T-cell (primary cell): ENCODE measurements around the gene RIOX2. TPM values are rescaled to one million over a fixed set of nuclear protein-coding genes. Genes with fewer than 3 reads are reported as not detected.

Source experiments
- ATAC-seq, 4 experiments: fragments of 200-7000 bp in 3 of 4; fragments of 150-1000 bp in 1 of 4; cut with Tn5 transposase; replicated peaks in 1 of 4; 1 replicate in 3 of 4; 2 replicates in 1 of 4; pipeline ENCODE4 v1.10.0; 2021; ENCODE audit warnings: moderate library complexity in 3 of 4, mild to moderate bottlenecking in 2 of 4, moderate number of reproducible peaks in 1 of 4
- CTCF ChIA-PET, 2 donors: fragments of 300-600 bp; sonication (Branson Sonifier 250); formaldehyde crosslinking; loops; one replicate each; lab custom pipeline; 2022; ENCODE audit warnings: antibody characterized with exemption in 2 of 2; lab: Charles Lee
- POLR2A ChIA-PET, 2 donors: fragments of 300-600 bp; sonication (Branson Sonifier 250); formaldehyde crosslinking; loops; one replicate each; lab custom pipeline; 2022; ENCODE audit warnings: antibody characterized with exemption in 2 of 2; lab: Charles Lee
- DNase-seq, 35 experiments: peaks; one replicate each; pipeline versions ENCODE4 v3.0.0 to v3.0.0-alpha.2; 2013 to 2023
- H3K27ac ChIP-seq: one replicate; pipeline ENCODE4 v1.5.1; 2013; ENCODE audit warnings: low read length
- H3K27me3 ChIP-seq, 2 experiments: replicated peaks in 1 of 2; 1 replicate in 1 of 2; 2 replicates in 1 of 2; pipeline versions ENCODE4 v1.6.1 to v1.7.0; 2013; ENCODE audit warnings: low read length in 1 of 2, mixed read lengths in 1 of 2; ENCODE audit not compliant: control insufficient read depth in 2 of 2, insufficient read depth in 2 of 2; ENCODE audit errors: extremely low read depth in 1 of 2
- H3K36me3 ChIP-seq, 2 donors: 1 replicate in 1 of 2; 2 replicates in 1 of 2; pipeline versions ENCODE4 v1.6.1 to v1.7.0; 2013; ENCODE audit warnings: low read length in 1 of 2; ENCODE audit not compliant: control insufficient read depth in 2 of 2, insufficient read depth in 1 of 2; ENCODE audit errors: extremely low read depth in 1 of 2
- H3K4me1 ChIP-seq, 2 experiments: 1 replicate in 1 of 2; 2 replicates in 1 of 2; pipeline versions ENCODE4 v1.6.1 to v1.7.0; 2013; ENCODE audit warnings: low read length in 2 of 2, mixed read lengths in 1 of 2; ENCODE audit not compliant: insufficient read depth in 2 of 2, control insufficient read depth in 1 of 2; ENCODE audit errors: extremely low read depth in 1 of 2
- H3K4me3 ChIP-seq, 2 donors: 1 replicate in 1 of 2; 2 replicates in 1 of 2; pipeline versions ENCODE4 v1.5.1 to v1.7.0; 2013; ENCODE audit warnings: mild to moderate bottlenecking in 2 of 2, low read length in 1 of 2, moderate library complexity in 1 of 2; ENCODE audit not compliant: control insufficient read depth in 1 of 2; ENCODE audit errors: extremely low read depth in 1 of 2
- H3K9me3 ChIP-seq: 2 replicates; pipeline ENCODE4 v1.7.0; 2013
- H3K27ac Mint-ChIP-seq, 2 donors: one replicate each; pipeline ENCODE4 v1.8.0; 2020 to 2021; ENCODE audit warnings: mild to moderate bottlenecking in 2 of 2, mixed read lengths in 2 of 2
- H3K27me3 Mint-ChIP-seq, 2 donors: one replicate each; pipeline ENCODE4 v1.8.0; 2021 to 2022; ENCODE audit warnings: mixed read lengths in 2 of 2
- H3K36me3 Mint-ChIP-seq: one replicate; pipeline ENCODE4 v1.8.0; 2021; ENCODE audit warnings: mixed read lengths
- H3K4me1 Mint-ChIP-seq, 3 donors: one replicate each; pipeline ENCODE4 v1.8.0; 2020 to 2022; ENCODE audit warnings: mixed read lengths in 3 of 3, mild to moderate bottlenecking in 1 of 3
- H3K4me3 Mint-ChIP-seq, 3 donors: one replicate each; pipeline ENCODE4 v1.8.0; 2020 to 2022; ENCODE audit warnings: mild to moderate bottlenecking in 3 of 3, mixed read lengths in 3 of 3, moderate library complexity in 3 of 3
- H3K9me3 Mint-ChIP-seq, 3 donors: one replicate each; pipeline ENCODE4 v1.8.0; 2020 to 2022; ENCODE audit warnings: mixed read lengths in 3 of 3
- WGBS: methylation state at CpG from one replicate; pipeline ENCODE4 v1.1.5; 2013; ENCODE audit warnings: missing lambda C conversion rate; ENCODE audit not compliant: insufficient coverage; 5-methylcytosine and 5-hydroxymethylcytosine counted together
- total RNA-seq, 35 experiments: library from RNA in 6 of 35; stranded (reverse) in 6 of 35; fragments of 120-200 nt in 1 of 35; gene quantifications; one replicate each; pipeline versions ENCODE4 v1.2.1 to v1.2.4 and lab custom pipeline; 2013 to 2026

The RIOX2 gene
- total RNA-seq = 10 to 100 TPM; 22.8 to 34.7 (median 30.9) TPM
- 36.6 TPM for total RNA-seq (2013)
- total RNA-seq (lab: John Stamatoyannopoulos, UW) = 18.9 to 132 (median 50.3) reads per million in 29 experiments

GRCh38 chr3:97971679-97972567, at the start of gene RIOX2:
Gene RIOX2 (minus strand): TSS chr3:97972431. CDS start chr3:97967593, 4,838 bp downstream.
- POLR2A ChIA-PET = interaction anchor here in 1 of 2 donors (1.3 kb wide), 1 partner anchor 150 kb away, joined by 6 read pairs; the partner anchor contains the start of gene CRYBG3
- ATAC-seq (peak; percentile 92 to 93 (median 92)), DNase-seq (peak; percentile 55 to 85 (median 74))
- Mint-ChIP-seq H3K9me3 (no peaks in the 10 kb centered on the region), H3K4me3 (peak within 1 kb of the TSS; percentile 80 to 88 (median 85)), H3K4me1 (peaks cover 58 to 72% (median 65%) of the 10 kb centered on the region in 3 donors), H3K27ac (peak within 1 kb of the TSS; percentile 86 to 87), H3K36me3 (peaks cover 3% of the 10 kb centered on the region), H3K27me3 (no peaks in the 10 kb centered on the region)
- Histone ChIP-seq H3K36me3 (peaks cover 0 to 3% of the 10 kb centered on the region in 2 donors), H3K4me3 (peak within 1 kb of the TSS; percentile 54 to 72), H3K27ac (peak within 1 kb of the TSS; percentile 8), H3K4me1 (peaks cover 9 to 21% of the 10 kb centered on the region in 2 experiments), H3K27me3 (no peaks in the 10 kb centered on the region), H3K9me3 (no peaks in the 10 kb centered on the region)
- CTCF ChIA-PET = interaction anchor here (0.7 to 1.5 kb wide), 8 partner anchors 19 to 178 kb away, joined by 3 to 8 read pairs (median 4); partner anchors contain the start of gene CRYBG3 (in 1 of the 2)
- WGBS = 1% methylated on average over 52 of the region's 82 CpGs

DNA sequence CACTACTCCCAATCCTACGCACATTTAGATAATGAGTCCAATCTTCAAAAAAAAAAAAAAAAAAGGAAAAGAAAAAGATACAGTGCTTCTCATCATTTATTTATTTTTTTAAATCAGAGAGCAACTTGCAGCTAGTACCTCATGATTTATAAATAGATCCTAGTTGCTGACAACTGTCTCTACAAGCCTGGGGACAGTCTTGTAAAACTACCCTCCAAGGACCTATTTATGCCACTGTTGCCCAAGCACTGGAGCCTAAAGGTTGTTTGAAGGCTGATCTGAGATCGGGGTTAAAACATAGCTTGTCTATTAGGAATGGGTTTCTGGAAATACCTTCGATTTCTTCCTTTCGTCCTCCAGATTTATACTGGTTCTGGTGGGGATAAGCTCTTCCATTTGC, 48.2 kb upstream of the RIOX2 start:
- H3K27me3 ChIP-seq = peaks cover 0 to 3% of the 10 kb centered on the region in 2 experiments
- ATAC-seq (no peak), DNase-seq (no peak)
- no peaks in the 10 kb centered on the region for H3K4me1 ChIP-seq
- no peaks in the 10 kb centered on the region for H3K9me3 Mint-ChIP-seq
- no peak overlapping the region for H3K27ac ChIP-seq
- no CpG with 5 or more reads among the region's 4 CpGs for WGBS
- no peaks in the 10 kb centered on the region for H3K27me3 Mint-ChIP-seq
- no peaks in the 10 kb centered on the region for H3K36me3 ChIP-seq
- H3K4me3 Mint-ChIP-seq = no peak overlapping the region
- no peak overlapping the region for H3K4me3 ChIP-seq
- H3K27ac Mint-ChIP-seq = no peak overlapping the region
- ChIA-PET CTCF (interaction anchor here (0.6 to 5.7 kb wide), 14 partner anchors 9 to 1806 kb away, joined by 3 to 48 read pairs (median 6); no protein-coding TSS in a partner anchor), POLR2A (interaction anchor here in 1 of 2 donors (0.7 kb wide), 1 partner anchor 242 kb away, joined by 3 read pairs; no protein-coding TSS in a partner anchor)
- no peaks in the 10 kb centered on the region for H3K36me3 Mint-ChIP-seq
- peaks cover 6 to 7% (median 6%) of the 10 kb centered on the region in 3 donors for H3K4me1 Mint-ChIP-seq
- H3K9me3 ChIP-seq = no peaks in the 10 kb centered on the region

DNA sequence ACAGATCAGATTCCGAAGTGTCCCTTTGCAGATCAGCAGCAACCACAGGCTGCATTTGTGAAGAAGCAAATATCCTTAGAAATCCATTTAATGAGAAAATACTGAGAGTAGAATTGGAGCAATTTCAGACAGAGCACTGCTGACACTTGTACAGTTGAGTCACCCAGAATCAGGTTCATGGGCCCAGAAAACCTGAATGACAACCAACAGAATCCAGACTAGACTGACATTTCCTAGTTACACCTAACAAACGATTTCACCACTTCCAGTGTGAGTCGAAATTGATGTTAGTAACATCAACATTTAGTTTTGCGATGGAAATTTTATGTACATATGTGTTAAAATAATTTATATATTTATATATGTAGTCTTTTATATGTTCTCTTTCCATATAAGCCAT, 46.1 kb upstream of the RIOX2 start:
- no peaks in the 10 kb centered on the region for H3K27me3 ChIP-seq
- H3K4me1 Mint-ChIP-seq = peaks cover 3 to 4% (median 4%) of the 10 kb centered on the region in 3 donors
- no peaks in the 10 kb centered on the region for H3K4me1 ChIP-seq
- H3K4me3 ChIP-seq = no peak overlapping the region
- no peaks in the 10 kb centered on the region for H3K36me3 ChIP-seq
- POLR2A ChIA-PET = interaction anchor here in 1 of 2 donors (0.7 kb wide), 1 partner anchor 1735 kb away, joined by 3 read pairs; no protein-coding TSS in a partner anchor
- ATAC-seq (no peak), DNase-seq (no peak)
- H3K9me3 ChIP-seq = no peaks in the 10 kb centered on the region
- H3K9me3 Mint-ChIP-seq = no peaks in the 10 kb centered on the region
- H3K27ac ChIP-seq = no peak overlapping the region
- CTCF ChIA-PET = interaction anchor here in 1 of 2 donors (0.7 kb wide), 1 partner anchor 16 kb away, joined by 3 read pairs; no protein-coding TSS in a partner anchor
- no peak overlapping the region for H3K4me3 Mint-ChIP-seq
- WGBS = 100% methylated on average over 1 of the region's 4 CpGs
- no peaks in the 10 kb centered on the region for H3K36me3 Mint-ChIP-seq
- no peaks in the 10 kb centered on the region for H3K27me3 Mint-ChIP-seq
- H3K27ac Mint-ChIP-seq = no peak overlapping the region

DNA sequence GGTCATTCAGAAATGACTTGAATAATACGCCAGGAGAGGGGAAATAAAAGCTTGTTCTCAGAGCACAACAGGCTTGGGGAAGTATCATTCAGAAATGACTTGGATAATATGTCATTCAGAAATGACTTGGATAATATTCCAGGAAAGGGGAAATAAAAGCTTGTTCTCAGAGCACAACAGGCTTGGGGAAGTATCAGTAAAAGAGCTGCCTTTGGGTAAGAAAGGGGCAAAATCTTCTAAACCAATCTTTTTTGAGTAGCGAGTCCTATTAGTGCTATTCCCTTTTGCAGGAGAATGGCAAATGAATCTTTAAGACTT, 42.0 kb upstream of the RIOX2 start:
- DNase-seq = no peak
- H3K36me3 ChIP-seq = no peaks in the 10 kb centered on the region
- H3K4me3 ChIP-seq = no peak overlapping the region
- POLR2A ChIA-PET = interaction anchor here in 1 of 2 donors (0.6 kb wide), 1 partner anchor 218 kb away, joined by 5 read pairs; no protein-coding TSS in a partner anchor
- 78% methylated on average over 1 of the region's 2 CpGs for WGBS
- Mint-ChIP-seq H3K27me3 (no peaks in the 10 kb centered on the region), H3K27ac (no peak overlapping the region), H3K36me3 (no peaks in the 10 kb centered on the region), H3K4me1 (peaks cover 0 to 2% (median 0%) of the 10 kb centered on the region in 3 donors), H3K9me3 (no peaks in the 10 kb centered on the region), H3K4me3 (no peak overlapping the region)
- CTCF ChIA-PET = interaction anchor here (0.6 to 1.9 kb wide), 4 partner anchors 9 to 31 kb away, joined by 3 to 8 read pairs (median 5); no protein-coding TSS in a partner anchor
- ATAC-seq = no peak
- H3K27ac ChIP-seq = no peak overlapping the region
- H3K4me1 ChIP-seq = no peaks in the 10 kb centered on the region
- no peaks in the 10 kb centered on the region for H3K27me3 ChIP-seq
- H3K9me3 ChIP-seq = no peaks in the 10 kb centered on the region

GRCh38 chr3:98013411-98014267, 41.4 kb upstream of the RIOX2 start:
- CTCF ChIA-PET = interaction anchor here (0.7 to 2.6 kb wide), 4 partner anchors 8 to 11 kb away, joined by 3 to 17 read pairs (median 6); no protein-coding TSS in a partner anchor
- Histone ChIP-seq H3K36me3 (no peaks in the 10 kb centered on the region), H3K4me3 (no peak overlapping the region), H3K4me1 (no peaks in the 10 kb centered on the region), H3K27ac (no peak overlapping the region), H3K9me3 (no peaks in the 10 kb centered on the region), H3K27me3 (no peaks in the 10 kb centered on the region)
- no peak for DNase-seq
- no peak overlapping the region for H3K27ac Mint-ChIP-seq
- H3K4me1 Mint-ChIP-seq = peaks cover 0 to 7% (median 0%) of the 10 kb centered on the region in 3 donors
- no peak overlapping the region for H3K4me3 Mint-ChIP-seq
- H3K27me3 Mint-ChIP-seq = no peaks in the 10 kb centered on the region
- no peaks in the 10 kb centered on the region for H3K36me3 Mint-ChIP-seq
- no peak for ATAC-seq
- no peaks in the 10 kb centered on the region for H3K9me3 Mint-ChIP-seq
- 79% methylated on average over 2 of the region's 4 CpGs for WGBS
- POLR2A ChIA-PET = no interaction called here
